GM12801 (cell line): ENCODE measurements around the gene DPP10.

ENCODE experiments used
- CTCF ChIP-seq: IDR thresholded peaks from one replicate; pipeline ENCODE4 v1.5.1; 2011; ENCODE audit warnings: control low read depth; ENCODE audit not compliant: insufficient read length; ENCODE audit errors: extremely low read depth

The DPP10 gene

GRCh38 chr2:114960389-114960788, 517.9 kb downstream of the DPP10 start:
- TF ChIP-seq CTCF, result no peak

GRCh38 chr2:114962532-114962931, 520.1 kb downstream of the DPP10 start:
- TF ChIP-seq CTCF, result no peak

- no peak for TF ChIP-seq CTCF
Measured at GRCh38 chr2:114968748-114969400, 526.4 kb downstream of the DPP10 start.

GRCh38 chr2:115011721-115012120, 569.3 kb downstream of the DPP10 start:
- no peak for TF ChIP-seq CTCF

- TF ChIP-seq CTCF, result no peak
Measured at GRCh38 chr2:115034801-115035200, 592.4 kb downstream of the DPP10 start.

- no peak for TF ChIP-seq CTCF
Measured at GRCh38 chr2:115036818-115037217, 594.4 kb downstream of the DPP10 start.

GRCh38 chr2:115057473-115057872, 615.0 kb downstream of the DPP10 start:
- no peak for TF ChIP-seq CTCF

- TF ChIP-seq CTCF, result no peak
Measured at GRCh38 chr2:115070002-115070401, 627.6 kb downstream of the DPP10 start.
